K562 (cell line): ENCODE measurements around the gene P2RX3. TPM values are rescaled to one million over a fixed set of nuclear protein-coding genes. Genes with fewer than 3 reads are reported as not detected.

Experiments
- CBFA2T2 ChIP-seq: fragments of 450-650 bp; conservative IDR thresholded peaks from 2 replicates; pipeline ENCODE4 v1.6.1; 2017; ENCODE audit warnings: mild to moderate bottlenecking
- CLOCK ChIP-seq: fragments of 250-450 bp; sonication (Bioruptor Pico); IDR thresholded peaks from 2 replicates; pipeline ENCODE4 v1.4.0; 2020; ENCODE audit warnings: mild to moderate bottlenecking, moderate library complexity, borderline replicate concordance
- CTCF ChIP-seq, 3 experiments: IDR thresholded peaks in 2 of 3; conservative IDR thresholded peaks in 1 of 3; 2 replicates each; pipeline ENCODE4 v1.5.1; 2011 to 2012; ENCODE audit warnings: low read length in 3 of 3, mild to moderate bottlenecking in 3 of 3, control low read depth in 2 of 3, improper control_type of control experiment in 1 of 3, inconsistent platforms in 1 of 3, low read depth in 1 of 3, mixed read lengths in 1 of 3, moderate library complexity in 1 of 3; ENCODE audit not compliant: insufficient read depth in 2 of 3
- ESRRB ChIP-seq: fragments of 250-450 bp; sonication (Bioruptor Pico); IDR thresholded peaks from 2 replicates; pipeline ENCODE4 v1.5.0; 2020; ENCODE audit warnings: mild to moderate bottlenecking, moderate library complexity, borderline replicate concordance
- ETS2 ChIP-seq: IDR thresholded peaks from 2 replicates; pipeline ENCODE4 v1.6.1; 2016; ENCODE audit warnings: borderline replicate concordance, missing genetic modification characterization, mild to moderate bottlenecking, moderate library complexity, missing compliant biosample characterization; ENCODE audit not compliant: poor library complexity, severe bottlenecking
- FOS ChIP-seq: IDR thresholded peaks from 3 replicates; pipeline ENCODE4 v1.6.1; 2011; ENCODE audit not compliant: insufficient read length; ENCODE audit errors: extremely low read depth
- GTF2E2 ChIP-seq: fragments of 200-800 bp; sonication (Bioruptor generic); IDR thresholded peaks from 2 replicates; pipeline ENCODE4 v1.6.1; 2016; ENCODE audit warnings: missing genetic modification characterization, missing compliant biosample characterization
- KLF16 ChIP-seq: IDR thresholded peaks from 2 replicates; pipeline ENCODE4 v1.6.1; 2016; ENCODE audit warnings: antibody characterized with exemption
- PML ChIP-seq: IDR thresholded peaks from 2 replicates; pipeline ENCODE4 v1.6.1; 2012; ENCODE audit warnings: low read length, inconsistent platforms
- PPARD ChIP-seq: fragments of 250-450 bp; sonication (Bioruptor Pico); IDR thresholded peaks from 2 replicates; pipeline ENCODE4 v1.8.0; 2022; ENCODE audit warnings: inconsistent platforms, mild to moderate bottlenecking, moderate library complexity
- PRDM10 ChIP-seq: fragments of 450-650 bp; IDR thresholded peaks from 2 replicates; pipeline ENCODE4 v1.6.1; 2018; ENCODE audit not compliant: partially characterized antibody
- TCFL5 ChIP-seq: fragments of 250-450 bp; sonication (Bioruptor Pico); conservative IDR thresholded peaks from 2 replicates; pipeline ENCODE4 v1.6.1; 2021; ENCODE audit warnings: mild to moderate bottlenecking, moderate library complexity, matching md5 sums
- TRIM24 ChIP-seq, 2 experiments: fragments of 450-650 bp; IDR thresholded peaks; 2 replicates each; pipeline ENCODE4 v1.6.1; 2016
- ZFP36 ChIP-seq: fragments of 150-350 bp; IDR thresholded peaks from 2 replicates; pipeline ENCODE4 v1.6.1; 2018; ENCODE audit warnings: low read length, low read depth; ENCODE audit not compliant: partially characterized antibody
- ZMIZ1 ChIP-seq, 2 experiments: fragments of 150-350 bp in 1 of 2; IDR thresholded peaks; 2 replicates each; pipeline ENCODE4 v1.6.1; 2012 to 2016; ENCODE audit warnings: low read depth in 2 of 2, low read length in 2 of 2, mild to moderate bottlenecking in 1 of 2, moderate library complexity in 1 of 2
- polyA plus RNA-seq, 8 experiments: library from polyadenylated mRNA; depleted of rRNA in 4 of 8; stranded (reverse) in 5 of 8; unstranded in 3 of 8; fragments of >200 nt; fragmentation: Nextera tagmentation in 2 of 8; fragmentation: Illumina TruSeq in 1 of 8; extraction: Ambion mirVana in 2 of 8; extraction: Trizol in 1 of 8; gene quantifications; 2 replicates each; pipeline versions ENCODE4 v1.2.1 to v1.2.3, GENCODE V29; 2011 to 2014; ENCODE audit warnings: inconsistent platforms in 1 of 8, missing spikeins in 1 of 8
- total RNA-seq, 7 experiments: library from RNA; depleted of rRNA in 6 of 7; stranded (reverse); fragments of >200 nt in 6 of 7; fragmentation: Illumina TruSeq in 2 of 7; extraction: Trizol in 2 of 7; gene quantifications; 2 replicates each; pipeline versions ENCODE4 v1.2.1 to v1.2.3, GENCODE V29; 2011 to 2021; ENCODE audit warnings: low replicate concordance in 1 of 7

Gene P2RX3
- total and polyA plus RNA-seq, 9 of the 15 experiments (the other 6 are each of a cell fraction or from before 2014, with no cell fraction given): not detected

- TF ChIP-seq PML (peak; percentile 76; the same call in 1 of the 2 replicates), KLF16 (peak; percentile 80), GTF2E2 (tag) (no peak), CTCF (IDR thresholded peaks at IDR 0.05 in 2 of 3, conservative IDR thresholded peaks at IDR 0.05 in 1 of 3; ENCODE audit: insufficient read depth in 2 of 3, low read depth in 1 of 3, low read length in 3 of 3) (peak in 1 of 3 experiments; percentile 48; a peak in 2 of 6 replicates), TRIM24 (IDR thresholded peaks at IDR 0.05) (peak in 1 of 2 experiments; percentile 68; a peak in 2 of 4 replicates), ESRRB (CRISPR knock-in tag) (no peak), ETS2 (tag) (no peak), ZFP36 (no peak), PPARD (CRISPR knock-in tag) (no peak), CBFA2T2 (peak; percentile 82), PRDM10 (no peak), ZMIZ1 (IDR thresholded peaks at IDR 0.05; ENCODE audit: low read depth in 2 of 2, low read length in 2 of 2) (peak in 1 of 2 experiments; percentile 45; a peak in 1 of 4 replicates), FOS (no peak), TCFL5 (CRISPR knock-in tag) (no peak), CLOCK (CRISPR knock-in tag) (no peak)
These were observed 64.2 kb downstream of the P2RX3 start (continued) for GRCh38 chr11:57402188-57403002.
